ENCODE data around the gene SHISA9. TPM values are rescaled to one million over a fixed set of nuclear protein-coding genes. Genes with fewer than 3 reads are reported as not detected.

Gene SHISA9
- total RNA-seq, 1 donor from 2014 or later, result not detected

GRCh38 chr16:13110124-13110796, 208.9 kb downstream of the SHISA9 start:
- no peak overlapping the region for H3K4me3 ChIP-seq (ENCODE audit: low read length in 3 of 3)
- no peaks in the 10 kb centered on the region for H3K36me3 ChIP-seq (ENCODE audit: control insufficient read depth in 3 of 3, insufficient read depth in 3 of 3, low read length in 3 of 3)
- H3K27ac ChIP-seq (ENCODE audit: low read depth, low read length), result no peak overlapping the region
- no peak overlapping the region for H3K9ac ChIP-seq (ENCODE audit: low read depth in 1 of 3, low read length in 3 of 3)
- no peaks in the 10 kb centered on the region for H3K9me3 ChIP-seq (ENCODE audit: control insufficient read depth in 3 of 3, low read length in 3 of 3)
- H3K27me3 ChIP-seq (ENCODE audit: control insufficient read depth in 3 of 3, insufficient read depth in 3 of 3, low read length in 3 of 3), result no peaks in the 10 kb centered on the region
- no peaks in the 10 kb centered on the region for H3K4me1 ChIP-seq (ENCODE audit: control insufficient read depth in 3 of 3, insufficient read depth in 3 of 3, low read length in 3 of 3)

GRCh38 chr16:13111747-13112146, 210.3 kb downstream of the SHISA9 start:
- Histone ChIP-seq H3K27me3 (ENCODE audit: control insufficient read depth in 3 of 3, insufficient read depth in 3 of 3, low read length in 3 of 3) (no peaks in the 10 kb centered on the region), H3K9me3 (ENCODE audit: control insufficient read depth in 3 of 3, low read length in 3 of 3) (no peaks in the 10 kb centered on the region), H3K36me3 (ENCODE audit: control insufficient read depth in 3 of 3, insufficient read depth in 3 of 3, low read length in 3 of 3) (no peaks in the 10 kb centered on the region), H3K4me3 (ENCODE audit: low read length in 3 of 3) (no peak overlapping the region), H3K27ac (ENCODE audit: low read depth, low read length) (no peak overlapping the region), H3K9ac (ENCODE audit: low read depth in 1 of 3, low read length in 3 of 3) (no peak overlapping the region), H3K4me1 (ENCODE audit: control insufficient read depth in 3 of 3, insufficient read depth in 3 of 3, low read length in 3 of 3) (no peaks in the 10 kb centered on the region)

- Histone ChIP-seq H3K9me3 (ENCODE audit: control insufficient read depth in 3 of 3, low read length in 3 of 3) (no peaks in the 10 kb centered on the region), H3K36me3 (ENCODE audit: control insufficient read depth in 3 of 3, insufficient read depth in 3 of 3, low read length in 3 of 3) (no peaks in the 10 kb centered on the region), H3K4me1 (ENCODE audit: control insufficient read depth in 3 of 3, insufficient read depth in 3 of 3, low read length in 3 of 3) (no peaks in the 10 kb centered on the region), H3K9ac (ENCODE audit: low read depth in 1 of 3, low read length in 3 of 3) (no peak overlapping the region), H3K27ac (ENCODE audit: low read depth, low read length) (no peak overlapping the region), H3K27me3 (ENCODE audit: control insufficient read depth in 3 of 3, insufficient read depth in 3 of 3, low read length in 3 of 3) (no peaks in the 10 kb centered on the region), H3K4me3 (ENCODE audit: low read length in 3 of 3) (no peak overlapping the region)
Observed at GRCh38 chr16:13113741-13114140, 212.3 kb downstream of the SHISA9 start.

GRCh38 chr16:13118091-13118490, 216.7 kb downstream of the SHISA9 start:
- Histone ChIP-seq H3K4me1 (ENCODE audit: control insufficient read depth in 3 of 3, insufficient read depth in 3 of 3, low read length in 3 of 3) (no peaks in the 10 kb centered on the region), H3K36me3 (ENCODE audit: control insufficient read depth in 3 of 3, insufficient read depth in 3 of 3, low read length in 3 of 3) (no peaks in the 10 kb centered on the region), H3K9me3 (ENCODE audit: control insufficient read depth in 3 of 3, low read length in 3 of 3) (no peaks in the 10 kb centered on the region), H3K9ac (ENCODE audit: low read depth in 1 of 3, low read length in 3 of 3) (no peak overlapping the region), H3K27ac (ENCODE audit: low read depth, low read length) (no peak overlapping the region), H3K4me3 (ENCODE audit: low read length in 3 of 3) (no peak overlapping the region), H3K27me3 (ENCODE audit: control insufficient read depth in 3 of 3, insufficient read depth in 3 of 3, low read length in 3 of 3) (no peaks in the 10 kb centered on the region)

GRCh38 chr16:13120091-13120490, 218.7 kb downstream of the SHISA9 start:
- no peaks in the 10 kb centered on the region for H3K4me1 ChIP-seq (ENCODE audit: control insufficient read depth in 3 of 3, insufficient read depth in 3 of 3, low read length in 3 of 3)
- no peaks in the 10 kb centered on the region for H3K9me3 ChIP-seq (ENCODE audit: control insufficient read depth in 3 of 3, low read length in 3 of 3)
- no peak overlapping the region for H3K9ac ChIP-seq (ENCODE audit: low read depth in 1 of 3, low read length in 3 of 3)
- H3K4me3 ChIP-seq (ENCODE audit: low read length in 3 of 3), result no peak overlapping the region
- no peak overlapping the region for H3K27ac ChIP-seq (ENCODE audit: low read depth, low read length)
- H3K36me3 ChIP-seq (ENCODE audit: control insufficient read depth in 3 of 3, insufficient read depth in 3 of 3, low read length in 3 of 3), result no peaks in the 10 kb centered on the region
- H3K27me3 ChIP-seq (ENCODE audit: control insufficient read depth in 3 of 3, insufficient read depth in 3 of 3, low read length in 3 of 3), result no peaks in the 10 kb centered on the region

- no peak overlapping the region for H3K27ac ChIP-seq (ENCODE audit: low read depth, low read length)
- no peak overlapping the region for H3K9ac ChIP-seq (ENCODE audit: low read depth in 1 of 3, low read length in 3 of 3)
- no peak overlapping the region for H3K4me3 ChIP-seq (ENCODE audit: low read length in 3 of 3)
- H3K4me1 ChIP-seq (ENCODE audit: control insufficient read depth in 3 of 3, insufficient read depth in 3 of 3, low read length in 3 of 3), result no peaks in the 10 kb centered on the region
- H3K36me3 ChIP-seq (ENCODE audit: control insufficient read depth in 3 of 3, insufficient read depth in 3 of 3, low read length in 3 of 3), result no peaks in the 10 kb centered on the region
- H3K9me3 ChIP-seq (ENCODE audit: control insufficient read depth in 3 of 3, low read length in 3 of 3), result peaks cover 0 to 3% (median 0%) of the 10 kb centered on the region in 3 donors
- no peaks in the 10 kb centered on the region for H3K27me3 ChIP-seq (ENCODE audit: control insufficient read depth in 3 of 3, insufficient read depth in 3 of 3, low read length in 3 of 3)
Observed at GRCh38 chr16:13120557-13120956, 219.2 kb downstream of the SHISA9 start.

GRCh38 chr16:13123991-13124390, 222.6 kb downstream of the SHISA9 start:
- H3K4me1 ChIP-seq (ENCODE audit: control insufficient read depth in 3 of 3, insufficient read depth in 3 of 3, low read length in 3 of 3), result no peaks in the 10 kb centered on the region
- H3K9me3 ChIP-seq (ENCODE audit: control insufficient read depth in 3 of 3, low read length in 3 of 3), result peaks cover 0 to 6% (median 2%) of the 10 kb centered on the region in 3 donors
- no peaks in the 10 kb centered on the region for H3K27me3 ChIP-seq (ENCODE audit: control insufficient read depth in 3 of 3, insufficient read depth in 3 of 3, low read length in 3 of 3)
- H3K9ac ChIP-seq (ENCODE audit: low read depth in 1 of 3, low read length in 3 of 3), result no peak overlapping the region
- no peak overlapping the region for H3K27ac ChIP-seq (ENCODE audit: low read depth, low read length)
- no peaks in the 10 kb centered on the region for H3K36me3 ChIP-seq (ENCODE audit: control insufficient read depth in 3 of 3, insufficient read depth in 3 of 3, low read length in 3 of 3)
- H3K4me3 ChIP-seq (ENCODE audit: low read length in 3 of 3), result no peak overlapping the region

GRCh38 chr16:13127144-13127543, 225.7 kb downstream of the SHISA9 start:
- peaks cover 0 to 6% (median 2%) of the 10 kb centered on the region in 3 donors for H3K9me3 ChIP-seq (ENCODE audit: control insufficient read depth in 3 of 3, low read length in 3 of 3)
- no peak overlapping the region for H3K27ac ChIP-seq (ENCODE audit: low read depth, low read length)
- no peaks in the 10 kb centered on the region for H3K4me1 ChIP-seq (ENCODE audit: control insufficient read depth in 3 of 3, insufficient read depth in 3 of 3, low read length in 3 of 3)
- no peaks in the 10 kb centered on the region for H3K36me3 ChIP-seq (ENCODE audit: control insufficient read depth in 3 of 3, insufficient read depth in 3 of 3, low read length in 3 of 3)
- no peak overlapping the region for H3K9ac ChIP-seq (ENCODE audit: low read depth in 1 of 3, low read length in 3 of 3)
- no peak overlapping the region for H3K4me3 ChIP-seq (ENCODE audit: low read length in 3 of 3)
- no peaks in the 10 kb centered on the region for H3K27me3 ChIP-seq (ENCODE audit: control insufficient read depth in 3 of 3, insufficient read depth in 3 of 3, low read length in 3 of 3)

GRCh38 chr16:13130586-13130985, 229.2 kb downstream of the SHISA9 start:
- no peaks in the 10 kb centered on the region for H3K4me1 ChIP-seq (ENCODE audit: control insufficient read depth in 3 of 3, insufficient read depth in 3 of 3, low read length in 3 of 3)
- H3K27ac ChIP-seq (ENCODE audit: low read depth, low read length), result no peak overlapping the region
- H3K36me3 ChIP-seq (ENCODE audit: control insufficient read depth in 3 of 3, insufficient read depth in 3 of 3, low read length in 3 of 3), result no peaks in the 10 kb centered on the region

GRCh38 chr16:13134836-13135235, 233.4 kb downstream of the SHISA9 start:
- Histone ChIP-seq H3K9ac (ENCODE audit: low read depth in 1 of 3, low read length in 3 of 3) (no peak overlapping the region), H3K36me3 (ENCODE audit: control insufficient read depth in 3 of 3, insufficient read depth in 3 of 3, low read length in 3 of 3) (no peaks in the 10 kb centered on the region), H3K4me1 (ENCODE audit: control insufficient read depth in 3 of 3, insufficient read depth in 3 of 3, low read length in 3 of 3) (no peaks in the 10 kb centered on the region), H3K27ac (ENCODE audit: low read depth, low read length) (no peak overlapping the region), H3K4me3 (ENCODE audit: low read length in 3 of 3) (no peak overlapping the region), H3K27me3 (ENCODE audit: control insufficient read depth in 3 of 3, insufficient read depth in 3 of 3, low read length in 3 of 3) (no peaks in the 10 kb centered on the region), H3K9me3 (ENCODE audit: control insufficient read depth in 3 of 3, low read length in 3 of 3) (no peaks in the 10 kb centered on the region)

More at GRCh38 chr16:13130586-13130985, 229.2 kb downstream of the SHISA9 start:
- Histone ChIP-seq H3K27me3 (ENCODE audit: control insufficient read depth in 3 of 3, insufficient read depth in 3 of 3, low read length in 3 of 3) (no peaks in the 10 kb centered on the region), H3K4me3 (ENCODE audit: low read length in 3 of 3) (no peak overlapping the region), H3K9me3 (ENCODE audit: control insufficient read depth in 3 of 3, low read length in 3 of 3) (peaks cover 0 to 3% (median 2%) of the 10 kb centered on the region in 3 donors), H3K9ac (ENCODE audit: low read depth in 1 of 3, low read length in 3 of 3) (no peak overlapping the region)
